HepG2 (cell line): Measurements from ENCODE around the gene ZFP69B. TPM values are rescaled to one million over a fixed set of nuclear protein-coding genes. Genes with fewer than 3 reads are reported as not detected.

Experiments used
- ELF1 ChIP-seq: sonication (generic); formaldehyde crosslinking; IDR thresholded peaks from 2 replicates; pipeline ENCODE4 v1.4.0; 2020; ENCODE audit warnings: missing genetic modification reagents
- GABPB1 ChIP-seq: IDR thresholded peaks from 2 replicates; pipeline ENCODE4 v1.6.1; 2016; ENCODE audit warnings: mild to moderate bottlenecking, missing genetic modification reagents, moderate library complexity, missing compliant biosample characterization
- HDAC6 ChIP-seq: fragments of 200-600 bp; sonication (generic); IDR thresholded peaks from 2 replicates; pipeline ENCODE4 v1.7.0; 2017; ENCODE audit warnings: mild to moderate bottlenecking, antibody characterized with exemption, low read length, low read depth
- HMGA1 ChIP-seq: sonication (generic); formaldehyde crosslinking; conservative IDR thresholded peaks from 2 replicates; pipeline ENCODE4 v1.4.0; 2020; ENCODE audit warnings: missing genetic modification reagents
- IRX3 ChIP-seq: sonication (generic); formaldehyde crosslinking; IDR thresholded peaks from 2 replicates; pipeline ENCODE4 v1.8.1; 2023; ENCODE audit warnings: mild to moderate bottlenecking, low read depth, missing genetic modification reagents, borderline replicate concordance
- MIXL1 ChIP-seq: IDR thresholded peaks from 2 replicates; pipeline ENCODE4 v1.6.1; 2016
- SALL1 ChIP-seq: sonication (generic); formaldehyde crosslinking; IDR thresholded peaks from 2 replicates; pipeline ENCODE4 v1.8.0; 2022; ENCODE audit warnings: mild to moderate bottlenecking, missing genetic modification reagents
- TCF7 ChIP-seq: sonication (generic); IDR thresholded peaks from 2 replicates; pipeline ENCODE4 v1.6.1; 2016; ENCODE audit warnings: antibody characterized with exemption, low read depth
- ZNF17 ChIP-seq: sonication (generic); formaldehyde crosslinking; IDR thresholded peaks from 2 replicates; pipeline ENCODE4 v1.5.0; 2020; ENCODE audit warnings: mild to moderate bottlenecking, missing genetic modification reagents
- ZNF263 ChIP-seq: sonication (generic); formaldehyde crosslinking; IDR thresholded peaks from 2 replicates; pipeline ENCODE4 v1.4.0; 2020; ENCODE audit warnings: missing genetic modification reagents
- ZNF333 ChIP-seq: sonication (generic); formaldehyde crosslinking; IDR thresholded peaks from 2 replicates; pipeline ENCODE4 v1.4.0; 2020; ENCODE audit warnings: mild to moderate bottlenecking, missing genetic modification reagents, borderline replicate concordance
- ZNF510 ChIP-seq: sonication (generic); formaldehyde crosslinking; IDR thresholded peaks from 2 replicates; pipeline ENCODE4 v1.4.0; 2020; ENCODE audit warnings: low read depth, mild to moderate bottlenecking, missing genetic modification reagents
- ZNF775 ChIP-seq: sonication (generic); formaldehyde crosslinking; IDR thresholded peaks from 2 replicates; pipeline ENCODE4 v1.4.0; 2020; ENCODE audit warnings: missing genetic modification reagents, mild to moderate bottlenecking, moderate library complexity, borderline replicate concordance
- polyA plus RNA-seq, 8 experiments: library from polyadenylated mRNA; depleted of rRNA in 3 of 8; stranded (reverse) in 7 of 8; unstranded in 1 of 8; fragments of >200 nt; fragmentation: Illumina TruSeq in 4 of 8; extraction: Trizol in 4 of 8; gene quantifications; 2 replicates each; pipeline versions ENCODE4 v1.2.1 to v1.2.3, GENCODE V29; 2011 to 2016; ENCODE audit warnings: low read depth in 4 of 8, missing spikeins in 1 of 8, mixed read lengths in 1 of 8; ENCODE audit not compliant: insufficient read depth in 1 of 8
- total RNA-seq, 5 experiments: library from RNA; depleted of rRNA; stranded (reverse); fragments of >200 nt; fragmentation: Illumina TruSeq; extraction: Trizol; gene quantifications; 2 replicates each; pipeline ENCODE4 v1.2.3, GENCODE V29; 2016; ENCODE audit warnings: low read depth in 1 of 5
- TF ChIP-seq, protein P1 (sequence below): sonication (generic); formaldehyde crosslinking; IDR thresholded peaks from 2 replicates; pipeline ENCODE4 v1.9.0; 2021; ENCODE audit warnings: missing genetic modification reagents, borderline replicate concordance
- TF ChIP-seq, protein P2 (sequence below): sonication (generic); formaldehyde crosslinking; IDR thresholded peaks from 2 replicates; pipeline ENCODE4 v1.8.1; 2023; ENCODE audit warnings: missing genetic modification reagents, mild to moderate bottlenecking, borderline replicate concordance
- TF ChIP-seq, protein P3 (sequence below): IDR thresholded peaks from 2 replicates; pipeline ENCODE4 v1.6.1; 2016; ENCODE audit warnings: mild to moderate bottlenecking
- TF ChIP-seq, protein P4 (sequence below): sonication (generic); formaldehyde crosslinking; IDR thresholded peaks from 2 replicates; pipeline ENCODE4 v1.5.1; 2020; ENCODE audit warnings: missing genetic modification reagents, mild to moderate bottlenecking, borderline replicate concordance

Gene ZFP69B
- total and polyA plus RNA-seq, 2 of the 13 experiments (the other 11 are each of a cell fraction or from before 2014, with no cell fraction given): 4.6 to 7.7 TPM

DNA sequence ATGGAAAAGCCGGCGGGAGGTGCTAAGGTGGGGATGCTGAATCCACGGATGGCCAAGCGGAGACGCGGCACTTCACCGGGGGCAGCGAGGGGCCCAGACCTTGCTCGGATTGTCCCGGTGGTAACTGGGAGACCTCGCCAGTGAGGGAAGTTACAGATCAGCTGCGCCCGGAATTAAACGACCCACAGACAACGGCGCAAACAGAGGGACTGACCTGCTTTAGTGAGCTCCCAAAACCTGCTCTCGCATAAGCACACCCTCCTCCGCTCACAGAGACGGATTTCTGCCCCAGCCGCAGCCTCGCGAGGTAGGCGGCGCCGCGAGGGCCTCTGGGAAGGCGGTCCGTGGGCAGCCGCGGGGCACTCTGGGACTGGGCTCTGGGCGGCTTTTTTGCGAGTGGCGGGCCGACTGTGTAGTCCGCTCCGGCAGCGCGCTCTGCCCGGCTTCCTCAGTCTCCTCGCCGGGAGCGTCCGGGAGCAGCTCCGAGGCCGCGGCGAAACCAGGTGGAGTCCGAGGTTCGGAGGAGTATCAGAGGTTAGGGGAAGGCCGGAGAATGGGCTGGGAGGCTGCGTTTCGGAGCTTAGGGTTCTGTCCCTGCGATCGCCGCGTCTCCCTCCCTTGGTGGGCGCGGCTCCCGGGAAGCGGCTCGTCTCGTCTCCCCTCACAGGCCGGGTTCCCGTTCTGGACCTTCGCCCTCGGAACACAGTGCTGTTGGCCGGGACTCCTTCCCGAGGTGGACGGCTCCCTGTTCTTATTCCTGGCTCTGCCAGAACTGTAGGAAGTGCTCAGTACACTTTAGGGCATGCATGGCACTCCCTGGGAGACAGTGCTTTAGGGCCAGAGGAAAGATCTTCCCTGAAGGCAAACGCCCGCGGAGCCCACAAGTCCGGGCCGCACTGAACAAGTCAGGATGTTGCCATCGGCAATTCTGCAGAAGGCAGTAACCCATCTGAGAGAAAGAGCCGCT is 58.4 kb downstream of the ZFP69B start, which contains the start of gene EXO5 (continued):
- peak; percentile 92 for TF ChIP-seq ZNF333
- TF ChIP-seq, protein P1, sequence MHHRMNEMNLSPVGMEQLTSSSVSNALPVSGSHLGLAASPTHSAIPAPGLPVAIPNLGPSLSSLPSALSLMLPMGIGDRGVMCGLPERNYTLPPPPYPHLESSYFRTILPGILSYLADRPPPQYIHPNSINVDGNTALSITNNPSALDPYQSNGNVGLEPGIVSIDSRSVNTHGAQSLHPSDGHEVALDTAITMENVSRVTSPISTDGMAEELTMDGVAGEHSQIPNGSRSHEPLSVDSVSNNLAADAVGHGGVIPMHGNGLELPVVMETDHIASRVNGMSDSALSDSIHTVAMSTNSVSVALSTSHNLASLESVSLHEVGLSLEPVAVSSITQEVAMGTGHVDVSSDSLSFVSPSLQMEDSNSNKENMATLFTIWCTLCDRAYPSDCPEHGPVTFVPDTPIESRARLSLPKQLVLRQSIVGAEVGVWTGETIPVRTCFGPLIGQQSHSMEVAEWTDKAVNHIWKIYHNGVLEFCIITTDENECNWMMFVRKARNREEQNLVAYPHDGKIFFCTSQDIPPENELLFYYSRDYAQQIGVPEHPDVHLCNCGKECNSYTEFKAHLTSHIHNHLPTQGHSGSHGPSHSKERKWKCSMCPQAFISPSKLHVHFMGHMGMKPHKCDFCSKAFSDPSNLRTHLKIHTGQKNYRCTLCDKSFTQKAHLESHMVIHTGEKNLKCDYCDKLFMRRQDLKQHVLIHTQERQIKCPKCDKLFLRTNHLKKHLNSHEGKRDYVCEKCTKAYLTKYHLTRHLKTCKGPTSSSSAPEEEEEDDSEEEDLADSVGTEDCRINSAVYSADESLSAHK (CRISPR knock-in tag): no peak
- TF ChIP-seq, protein P2, sequence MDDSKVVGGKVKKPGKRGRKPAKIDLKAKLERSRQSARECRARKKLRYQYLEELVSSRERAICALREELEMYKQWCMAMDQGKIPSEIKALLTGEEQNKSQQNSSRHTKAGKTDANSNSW: 0 out of 2 replicates have a peak, but pooled peaks have one; percentile 55
- peak; percentile 76 for TF ChIP-seq ZNF263
- TF ChIP-seq ELF1 (CRISPR knock-in tag): peak; percentile 51
- TF ChIP-seq ZNF775 (CRISPR knock-in tag): no peak
- peak; percentile 13; the same call in 1 of the 2 replicates for TF ChIP-seq IRX3 (CRISPR knock-in tag)
- no peak for TF ChIP-seq ZNF510
- no peak for TF ChIP-seq HMGA1 (CRISPR knock-in tag)
- TF ChIP-seq SALL1 (CRISPR knock-in tag): peak; percentile 91
- TF ChIP-seq, protein P3, sequence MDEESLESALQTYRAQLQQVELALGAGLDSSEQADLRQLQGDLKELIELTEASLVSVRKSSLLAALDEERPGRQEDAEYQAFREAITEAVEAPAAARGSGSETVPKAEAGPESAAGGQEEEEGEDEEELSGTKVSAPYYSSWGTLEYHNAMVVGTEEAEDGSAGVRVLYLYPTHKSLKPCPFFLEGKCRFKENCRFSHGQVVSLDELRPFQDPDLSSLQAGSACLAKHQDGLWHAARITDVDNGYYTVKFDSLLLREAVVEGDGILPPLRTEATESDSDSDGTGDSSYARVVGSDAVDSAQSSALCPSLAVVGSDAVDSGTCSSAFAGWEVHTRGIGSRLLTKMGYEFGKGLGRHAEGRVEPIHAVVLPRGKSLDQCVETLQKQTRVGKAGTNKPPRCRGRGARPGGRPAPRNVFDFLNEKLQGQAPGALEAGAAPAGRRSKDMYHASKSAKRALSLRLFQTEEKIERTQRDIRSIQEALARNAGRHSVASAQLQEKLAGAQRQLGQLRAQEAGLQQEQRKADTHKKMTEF (CRISPR knock-in tag): peak; percentile 66; the same call in 1 of the 2 replicates
- TF ChIP-seq GABPB1 (CRISPR knock-in tag): peak; percentile 85
- no peak; the same call in 1 of the 2 replicates for TF ChIP-seq ZNF17 (CRISPR knock-in tag)
- TF ChIP-seq, protein P4, sequence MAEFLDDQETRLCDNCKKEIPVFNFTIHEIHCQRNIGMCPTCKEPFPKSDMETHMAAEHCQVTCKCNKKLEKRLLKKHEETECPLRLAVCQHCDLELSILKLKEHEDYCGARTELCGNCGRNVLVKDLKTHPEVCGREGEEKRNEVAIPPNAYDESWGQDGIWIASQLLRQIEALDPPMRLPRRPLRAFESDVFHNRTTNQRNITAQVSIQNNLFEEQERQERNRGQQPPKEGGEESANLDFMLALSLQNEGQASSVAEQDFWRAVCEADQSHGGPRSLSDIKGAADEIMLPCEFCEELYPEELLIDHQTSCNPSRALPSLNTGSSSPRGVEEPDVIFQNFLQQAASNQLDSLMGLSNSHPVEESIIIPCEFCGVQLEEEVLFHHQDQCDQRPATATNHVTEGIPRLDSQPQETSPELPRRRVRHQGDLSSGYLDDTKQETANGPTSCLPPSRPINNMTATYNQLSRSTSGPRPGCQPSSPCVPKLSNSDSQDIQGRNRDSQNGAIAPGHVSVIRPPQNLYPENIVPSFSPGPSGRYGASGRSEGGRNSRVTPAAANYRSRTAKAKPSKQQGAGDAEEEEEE (CRISPR knock-in tag): no peak
- no peak for TF ChIP-seq TCF7
- TF ChIP-seq MIXL1: peak; percentile 12; the same call in 1 of the 2 replicates
- TF ChIP-seq HDAC6: no peak
